Thymus (tissue), 11 donors: ENCODE results near the gene SCRG1. TPM values are rescaled to one million over a fixed set of nuclear protein-coding genes. Genes with fewer than 3 reads are reported as not detected.

Source experiments
- DNase-seq, 9 donors: peaks; one replicate each; pipeline ENCODE4 v3.0.0-alpha.2; 2013; ENCODE audit warnings: low spot score in 9 of 9, low read depth in 6 of 9, missing footprints in 1 of 9
- H3K27ac ChIP-seq, 2 donors: one replicate each; pipeline ENCODE4 v1.5.1; 2013; ENCODE audit warnings: control low read depth in 1 of 2, low read depth in 1 of 2, low read length in 1 of 2, mild to moderate bottlenecking in 1 of 2, moderate library complexity in 1 of 2
- H3K27me3 ChIP-seq, 2 donors: one replicate each; pipeline ENCODE4 v1.5.1; 2013; ENCODE audit warnings: low read length in 1 of 2; ENCODE audit not compliant: control insufficient read depth in 2 of 2, insufficient read depth in 1 of 2
- H3K36me3 ChIP-seq, 2 donors: one replicate each; pipeline ENCODE4 v1.5.1; 2013; ENCODE audit warnings: low read length in 1 of 2, mild to moderate bottlenecking in 1 of 2, moderate library complexity in 1 of 2; ENCODE audit not compliant: control insufficient read depth in 2 of 2, insufficient read depth in 2 of 2
- H3K4me1 ChIP-seq, 2 donors: one replicate each; pipeline ENCODE4 v1.5.1; 2013; ENCODE audit warnings: low read length in 2 of 2; ENCODE audit not compliant: control insufficient read depth in 2 of 2, insufficient read depth in 2 of 2
- H3K4me3 ChIP-seq, 2 donors: one replicate each; pipeline ENCODE4 v1.5.1; 2013; ENCODE audit warnings: low read length in 2 of 2, control low read depth in 1 of 2, mild to moderate bottlenecking in 1 of 2
- H3K9me3 ChIP-seq, 2 donors: one replicate each; pipeline ENCODE4 v1.5.1; 2013; ENCODE audit warnings: low read length in 1 of 2, mild to moderate bottlenecking in 1 of 2; ENCODE audit not compliant: control insufficient read depth in 2 of 2, insufficient read depth in 1 of 2
- WGBS: extraction: QIAGEN DNeasy Blood & Tissue Kit; methylation state at CpG from one replicate; pipeline ENCODE4 v1.1.7; 2013; 5-methylcytosine and 5-hydroxymethylcytosine counted together
- polyA plus RNA-seq: library from polyadenylated mRNA; stranded (reverse); fragments of 200-250 nt; gene quantifications from one replicate; pipeline ENCODE4 v1.2.3, GENCODE V29; 2013
- total RNA-seq: library from RNA; stranded (reverse); fragments of 120-200 nt; gene quantifications from one replicate; pipeline ENCODE4 v1.2.4, GENCODE V29; 2013
- donor health status: healthy.

SCRG1 gene
- total and polyA plus RNA-seq, 2 donors, result 0.05 to 0.39 TPM

GRCh38 chr4:173415092-173415491 is 16.2 kb upstream of the SCRG1 start:
- Histone ChIP-seq H3K27ac (no peak overlapping the region), H3K27me3 (no peaks in the 10 kb centered on the region), H3K4me3 (no peak overlapping the region), H3K4me1 (no peaks in the 10 kb centered on the region), H3K36me3 (no peaks in the 10 kb centered on the region), H3K9me3 (no peaks in the 10 kb centered on the region)
- 94% methylated on average over 3 of the region's 3 CpGs for WGBS
- DNase-seq, result no peak

GRCh38 chr4:173414456-173414855 is 15.5 kb upstream of the SCRG1 start:
- H3K36me3 ChIP-seq, result no peaks in the 10 kb centered on the region
- H3K4me3 ChIP-seq, result no peak overlapping the region
- no peaks in the 10 kb centered on the region for H3K9me3 ChIP-seq
- H3K4me1 ChIP-seq, result no peaks in the 10 kb centered on the region
- DNase-seq, result no peak
- WGBS, result 95% methylated on average over 3 of the region's 3 CpGs
- no peak overlapping the region for H3K27ac ChIP-seq
- H3K27me3 ChIP-seq, result no peaks in the 10 kb centered on the region

- 45% methylated on average over 1 of the region's 1 CpG for WGBS
- Histone ChIP-seq H3K9me3 (no peaks in the 10 kb centered on the region), H3K4me3 (no peak overlapping the region), H3K27me3 (no peaks in the 10 kb centered on the region), H3K36me3 (no peaks in the 10 kb centered on the region), H3K4me1 (no peaks in the 10 kb centered on the region), H3K27ac (no peak overlapping the region)
- DNase-seq, result no peak
Measured at GRCh38 chr4:173413036-173413435, 14.1 kb upstream of the SCRG1 start.

- Histone ChIP-seq H3K9me3 (no peaks in the 10 kb centered on the region), H3K36me3 (no peaks in the 10 kb centered on the region), H3K4me3 (no peak overlapping the region), H3K4me1 (no peaks in the 10 kb centered on the region), H3K27me3 (no peaks in the 10 kb centered on the region), H3K27ac (no peak overlapping the region)
- WGBS, result 68% methylated on average over 4 of the region's 4 CpGs
- DNase-seq, result no peak
Measured at GRCh38 chr4:173411106-173411693, 12.3 kb upstream of the SCRG1 start.

GRCh38 chr4:173410079-173410478 is 11.2 kb upstream of the SCRG1 start:
- 49% methylated on average over 2 of the region's 2 CpGs for WGBS
- Histone ChIP-seq H3K27ac (no peak overlapping the region), H3K4me3 (no peak overlapping the region), H3K9me3 (no peaks in the 10 kb centered on the region), H3K27me3 (no peaks in the 10 kb centered on the region), H3K36me3 (no peaks in the 10 kb centered on the region), H3K4me1 (no peaks in the 10 kb centered on the region)
- DNase-seq, result no peak

- Histone ChIP-seq H3K9me3 (no peaks in the 10 kb centered on the region), H3K36me3 (no peaks in the 10 kb centered on the region), H3K27ac (no peak overlapping the region), H3K27me3 (no peaks in the 10 kb centered on the region), H3K4me3 (no peak overlapping the region), H3K4me1 (no peaks in the 10 kb centered on the region)
- no peak for DNase-seq
- WGBS, result 96% methylated on average over 4 of the region's 4 CpGs
Measured at GRCh38 chr4:173405840-173406606, 7.1 kb upstream of the SCRG1 start.

GRCh38 chr4:173404296-173404865 is 5.5 kb upstream of the SCRG1 start:
- 96% methylated on average over 3 of the region's 3 CpGs for WGBS
- Histone ChIP-seq H3K9me3 (no peaks in the 10 kb centered on the region), H3K4me3 (no peak overlapping the region), H3K36me3 (no peaks in the 10 kb centered on the region), H3K27ac (no peak overlapping the region), H3K27me3 (no peaks in the 10 kb centered on the region), H3K4me1 (no peaks in the 10 kb centered on the region)
- DNase-seq, result no peak

- 96% methylated on average over 2 of the region's 2 CpGs for WGBS
- DNase-seq, result no peak
- H3K4me1 ChIP-seq, result no peaks in the 10 kb centered on the region
- no peaks in the 10 kb centered on the region for H3K27me3 ChIP-seq
- H3K4me3 ChIP-seq, result no peak overlapping the region
- H3K36me3 ChIP-seq, result no peaks in the 10 kb centered on the region
- H3K9me3 ChIP-seq, result no peaks in the 10 kb centered on the region
- no peak overlapping the region for H3K27ac ChIP-seq
Measured at GRCh38 chr4:173403051-173403450, 4.1 kb upstream of the SCRG1 start.

- no peaks in the 10 kb centered on the region for H3K27me3 ChIP-seq
- H3K4me3 ChIP-seq, result no peak overlapping the region
- H3K27ac ChIP-seq, result no peak overlapping the region
- 99% methylated on average over 4 of the region's 4 CpGs for WGBS
- DNase-seq, result no peak
- peaks cover 0 to 3% of the 10 kb centered on the region in 2 donors for H3K36me3 ChIP-seq
- no peaks in the 10 kb centered on the region for H3K9me3 ChIP-seq
- no peaks in the 10 kb centered on the region for H3K4me1 ChIP-seq
Measured at GRCh38 chr4:173401063-173401462, 2.1 kb upstream of the SCRG1 start.
